ENCODE results near the gene FBXW8.

GRCh38 chr12:117034701-117035151 lies 124.0 kb downstream of the FBXW8 start:
- no peak for TF ChIP-seq CTCF (IDR thresholded peaks at IDR 0.05)
- TF ChIP-seq JUN (IDR thresholded peaks at IDR 0.05): no peak
- no peak for TF ChIP-seq REST (IDR thresholded peaks at IDR 0.05)
- no peak for TF ChIP-seq CEBPB (IDR thresholded peaks at IDR 0.05)
- TF ChIP-seq CHD4 (IDR thresholded peaks at IDR 0.05; ENCODE audit: borderline replicate concordance): no peak
